ENCODE data around the gene ZNF184. TPM values are rescaled to one million over a fixed set of nuclear protein-coding genes. Genes with fewer than 3 reads are reported as not detected.

ZNF184 gene
- total RNA-seq, 1 experiment from 2014 or later, result 10.2 TPM

DNA sequence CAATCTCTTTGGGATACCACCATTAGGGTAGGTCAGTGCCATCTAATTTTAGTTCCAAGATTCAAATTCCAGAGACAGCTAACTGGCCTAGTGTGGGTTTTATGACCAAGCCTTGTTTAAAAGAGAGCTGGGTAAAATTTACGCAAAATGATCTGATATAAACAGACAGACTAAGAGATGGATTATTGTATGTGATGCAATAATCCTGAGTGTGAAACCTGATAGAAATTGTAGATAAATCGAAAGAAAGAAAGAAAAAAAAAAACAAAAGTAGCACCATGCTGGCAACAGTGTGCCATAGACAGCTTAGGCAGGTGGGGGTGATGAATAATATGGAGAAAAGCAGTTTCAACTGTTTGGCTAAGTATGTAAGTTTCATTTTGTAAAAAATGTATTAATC, 2.9 kb downstream of the ZNF184 start:
- Histone ChIP-seq H3K9ac (ENCODE audit: low read length) (no peak overlapping the region), H3F3A (ENCODE audit: low read length, unreplicated experiment) (peaks cover 6% of the 10 kb centered on the region), H3K4me1 (ENCODE audit: insufficient read depth, low read length) (peaks cover 27% of the 10 kb centered on the region), H3K9me2 (replicated peaks; ENCODE audit: low read length) (no peaks in the 10 kb centered on the region), H4K20me1 (ENCODE audit: low read length) (no peaks in the 10 kb centered on the region), H3K36me3 (ENCODE audit: low read depth, low read length) (peaks cover 43% of the 10 kb centered on the region), H3K27me3 (ENCODE audit: low read length) (no peaks in the 10 kb centered on the region), H3K27ac (ENCODE audit: low read length) (no peak overlapping the region), H3K4me2 (ENCODE audit: low read length) (peak overlapping the region; percentile 95), H2AFZ (ENCODE audit: low read length) (no peak overlapping the region), H3K4me3 (ENCODE audit: low read length) (peak overlapping the region; percentile 93; the same call in 1 of the 2 replicates), H3K79me2 (ENCODE audit: low read length) (peaks cover 47% of the 10 kb centered on the region), H3K9me3 (ENCODE audit: low read length) (no peaks in the 10 kb centered on the region)
- CTCF ChIA-PET, result no interaction called here
- BruUV-seq (replicated peaks), result no TSS peak
- intact Hi-C loops (cut with micrococcal nuclease), result loop anchor here (5.0 to 10.0 kb wide), 2 partner anchors 215 to 283 kb away; no protein-coding TSS in a partner anchor
- POLR2A ChIA-PET (ENCODE audit: unreplicated experiment), result no interaction called here
- DNase-seq, result no peak
- no peak for ATAC-seq
- TF ChIP-seq EZH2 (IDR thresholded peaks at IDR 0.05; ENCODE audit: low read length, unreplicated experiment), result no peak
- TF ChIP-seq EZH2phosphoT487 (IDR thresholded peaks at IDR 0.05; ENCODE audit: borderline replicate concordance, low read length), result no peak
- TF ChIP-seq, protein P1, sequence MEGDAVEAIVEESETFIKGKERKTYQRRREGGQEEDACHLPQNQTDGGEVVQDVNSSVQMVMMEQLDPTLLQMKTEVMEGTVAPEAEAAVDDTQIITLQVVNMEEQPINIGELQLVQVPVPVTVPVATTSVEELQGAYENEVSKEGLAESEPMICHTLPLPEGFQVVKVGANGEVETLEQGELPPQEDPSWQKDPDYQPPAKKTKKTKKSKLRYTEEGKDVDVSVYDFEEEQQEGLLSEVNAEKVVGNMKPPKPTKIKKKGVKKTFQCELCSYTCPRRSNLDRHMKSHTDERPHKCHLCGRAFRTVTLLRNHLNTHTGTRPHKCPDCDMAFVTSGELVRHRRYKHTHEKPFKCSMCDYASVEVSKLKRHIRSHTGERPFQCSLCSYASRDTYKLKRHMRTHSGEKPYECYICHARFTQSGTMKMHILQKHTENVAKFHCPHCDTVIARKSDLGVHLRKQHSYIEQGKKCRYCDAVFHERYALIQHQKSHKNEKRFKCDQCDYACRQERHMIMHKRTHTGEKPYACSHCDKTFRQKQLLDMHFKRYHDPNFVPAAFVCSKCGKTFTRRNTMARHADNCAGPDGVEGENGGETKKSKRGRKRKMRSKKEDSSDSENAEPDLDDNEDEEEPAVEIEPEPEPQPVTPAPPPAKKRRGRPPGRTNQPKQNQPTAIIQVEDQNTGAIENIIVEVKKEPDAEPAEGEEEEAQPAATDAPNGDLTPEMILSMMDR (conservative IDR thresholded peaks at IDR 0.05; ENCODE audit: low read depth, low read length), result no peak

DNA sequence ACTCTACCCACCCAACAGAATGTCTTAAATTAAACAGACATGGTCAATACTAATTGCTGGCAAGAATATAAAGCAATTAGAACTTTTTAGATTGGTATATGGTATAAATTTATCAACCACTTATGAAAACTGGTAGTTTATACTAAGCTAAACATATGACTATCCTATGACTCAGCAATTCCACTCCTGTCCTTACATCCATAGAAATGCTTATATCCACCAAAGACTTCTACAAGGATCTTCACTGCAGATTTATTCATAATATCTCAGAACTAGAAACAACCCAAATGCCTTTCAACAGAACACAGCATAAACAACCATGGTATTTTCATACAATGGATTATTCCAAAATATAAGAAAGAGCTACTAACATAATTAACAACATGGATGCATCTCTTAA, 4.6 kb downstream of the ZNF184 start:
- no peak overlapping the region for H3K9ac ChIP-seq (ENCODE audit: low read length)
- BruUV-seq (replicated peaks), result no TSS peak
- H3K4me2 ChIP-seq (ENCODE audit: low read length), result peak overlapping the region; percentile 13
- no peaks in the 10 kb centered on the region for H4K20me1 ChIP-seq (ENCODE audit: low read length)
- peaks cover 27% of the 10 kb centered on the region for H3K4me1 ChIP-seq (ENCODE audit: insufficient read depth, low read length)
- POLR2A ChIA-PET (ENCODE audit: unreplicated experiment), result interaction anchor here (0.6 kb wide), 1 partner anchor 836 kb away, joined by 3 read pairs; no protein-coding TSS in a partner anchor
- peak overlapping the region; percentile 22; the same call in 1 of the 2 replicates for H3K27ac ChIP-seq (ENCODE audit: low read length)
- H3K9me2 ChIP-seq (replicated peaks; ENCODE audit: low read length), result no peaks in the 10 kb centered on the region
- H3K79me2 ChIP-seq (ENCODE audit: low read length), result peaks cover 47% of the 10 kb centered on the region
- DNase-seq (peak; percentile 52), ATAC-seq (no peak)
- CTCF ChIA-PET, result no interaction called here
- H3K27me3 ChIP-seq (ENCODE audit: low read length), result no peaks in the 10 kb centered on the region
- no peak overlapping the region for H2AFZ ChIP-seq (ENCODE audit: low read length)
- no peak for TF ChIP-seq EZH2 (IDR thresholded peaks at IDR 0.05; ENCODE audit: low read length, unreplicated experiment)
- TF ChIP-seq, protein P1 (conservative IDR thresholded peaks at IDR 0.05; ENCODE audit: low read depth, low read length), result no peak
- TF ChIP-seq EZH2phosphoT487 (IDR thresholded peaks at IDR 0.05; ENCODE audit: borderline replicate concordance, low read length), result no peak
- intact Hi-C loops (cut with micrococcal nuclease), result no loop called here
- peaks cover 55% of the 10 kb centered on the region for H3K36me3 ChIP-seq (ENCODE audit: low read depth, low read length)
- H3K4me3 ChIP-seq (ENCODE audit: low read length), result no peak overlapping the region
- H3F3A ChIP-seq (ENCODE audit: low read length, unreplicated experiment), result peaks cover 6% of the 10 kb centered on the region
- H3K9me3 ChIP-seq (ENCODE audit: low read length), result 0 out of 2 replicates have a peak, but pooled peaks cover 5% of the 10 kb centered on the region

DNA sequence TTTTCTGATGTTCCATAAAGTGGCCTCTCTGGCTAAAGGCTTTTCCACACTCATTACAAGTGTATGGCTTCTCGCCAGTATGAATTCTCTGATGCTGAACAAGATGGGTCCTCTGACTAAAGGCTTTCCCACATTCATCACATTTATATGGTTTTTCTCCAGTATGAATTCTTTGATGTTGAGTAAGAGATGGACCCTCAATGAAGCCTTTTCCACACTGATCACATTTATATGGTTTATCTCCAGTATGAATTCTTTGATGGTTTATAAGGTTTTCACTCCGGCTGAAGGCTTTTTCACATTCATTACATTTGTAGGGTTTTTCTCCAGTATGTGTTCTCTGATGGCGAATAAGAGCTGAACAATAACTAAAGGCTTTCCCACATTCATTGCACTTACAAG, 20.4 kb downstream of the ZNF184 start:
- CTCF ChIA-PET, result no interaction called here
- no peaks in the 10 kb centered on the region for H3K27me3 ChIP-seq (ENCODE audit: low read length)
- H3K36me3 ChIP-seq (ENCODE audit: low read depth, low read length), result peaks cover 100% of the 10 kb centered on the region
- no peaks in the 10 kb centered on the region for H3K4me1 ChIP-seq (ENCODE audit: insufficient read depth, low read length)
- ATAC-seq, result no peak
- H3K9me3 ChIP-seq (ENCODE audit: low read length), result peaks cover 96% of the 10 kb centered on the region
- no peak overlapping the region for H3K27ac ChIP-seq (ENCODE audit: low read length)
- no peak overlapping the region for H3K4me2 ChIP-seq (ENCODE audit: low read length)
- BruUV-seq (replicated peaks), result no TSS peak
- H3K4me3 ChIP-seq (ENCODE audit: low read length), result peak overlapping the region; percentile 7; the same call in 1 of the 2 replicates
- peak; percentile 5 for DNase-seq
- no peak overlapping the region for H3K9ac ChIP-seq (ENCODE audit: low read length)
- TF ChIP-seq, protein P1 (conservative IDR thresholded peaks at IDR 0.05; ENCODE audit: low read depth, low read length), result no peak
- TF ChIP-seq EZH2 (IDR thresholded peaks at IDR 0.05; ENCODE audit: low read length, unreplicated experiment) (no peak), EZH2phosphoT487 (IDR thresholded peaks at IDR 0.05; ENCODE audit: borderline replicate concordance, low read length) (no peak)
- POLR2A ChIA-PET (ENCODE audit: unreplicated experiment), result no interaction called here
- H3K79me2 ChIP-seq (ENCODE audit: low read length), result no peaks in the 10 kb centered on the region
- intact Hi-C loops (cut with micrococcal nuclease), result no loop called here
- no peak overlapping the region for H2AFZ ChIP-seq (ENCODE audit: low read length)
- no peaks in the 10 kb centered on the region for H3F3A ChIP-seq (ENCODE audit: low read length, unreplicated experiment)
- H4K20me1 ChIP-seq (ENCODE audit: low read length), result no peaks in the 10 kb centered on the region
- no peaks in the 10 kb centered on the region for H3K9me2 ChIP-seq (replicated peaks; ENCODE audit: low read length)
